ENCODE measurements around the gene ZNF407.
A peak's percentile ranks its signal among the peaks of the same experiment; 100 is the strongest.

Gene ZNF407

GRCh38 chr18:74901362-74902146, 303.9 kb downstream of the ZNF407 start:
- TF ChIP-seq POLR2AphosphoS5 (IDR thresholded peaks at IDR 0.05; ENCODE audit: low read depth) = no peak
- TF ChIP-seq CTCF (IDR thresholded peaks at IDR 0.05; ENCODE audit: insufficient read depth, low read length) = no peak
- TF ChIP-seq REST (IDR thresholded peaks at IDR 0.05; ENCODE audit: insufficient replicate concordance, low read depth) = no peak
- no peak for TF ChIP-seq GABPA (IDR thresholded peaks at IDR 0.05; ENCODE audit: low read depth)
- Histone ChIP-seq H3K27me3 (ENCODE audit: insufficient read depth, poor library complexity, severe bottlenecking) (no peaks in the 10 kb centered on the region), H3K27ac (replicated peaks) (no peak overlapping the region), H3K4me3 (replicated peaks; ENCODE audit: insufficient read depth, low read length) (no peak overlapping the region)
- peak in 1 of 2 experiments; percentile 34 for DNase-seq (ENCODE audit: low read depth in 1 of 2, low spot score in 1 of 2)

- DNase-seq (ENCODE audit: low read depth in 1 of 2, low spot score in 1 of 2) = no peak
- no peak for TF ChIP-seq GABPA (IDR thresholded peaks at IDR 0.05; ENCODE audit: low read depth)
- TF ChIP-seq REST (IDR thresholded peaks at IDR 0.05; ENCODE audit: insufficient replicate concordance, low read depth) = no peak
- no peak for TF ChIP-seq POLR2AphosphoS5 (IDR thresholded peaks at IDR 0.05; ENCODE audit: low read depth)
- no peak for TF ChIP-seq SPI1 (IDR thresholded peaks at IDR 0.05; ENCODE audit: borderline replicate concordance, low read depth)
- TF ChIP-seq CTCF (IDR thresholded peaks at IDR 0.05; ENCODE audit: insufficient read depth, low read length) = no peak
- Histone ChIP-seq H3K27ac (replicated peaks) (no peak overlapping the region), H3K4me3 (replicated peaks; ENCODE audit: insufficient read depth, low read length) (no peak overlapping the region), H3K27me3 (ENCODE audit: insufficient read depth, poor library complexity, severe bottlenecking) (no peaks in the 10 kb centered on the region)
Observed at GRCh38 chr18:74902147-74902455, 304.4 kb downstream of the ZNF407 start.

- no peak for DNase-seq (ENCODE audit: low read depth in 1 of 2, low spot score in 1 of 2)
- TF ChIP-seq SPI1 (IDR thresholded peaks at IDR 0.05; ENCODE audit: borderline replicate concordance, low read depth) = no peak
- no peak for TF ChIP-seq REST (IDR thresholded peaks at IDR 0.05; ENCODE audit: insufficient replicate concordance, low read depth)
- no peak for TF ChIP-seq GABPA (IDR thresholded peaks at IDR 0.05; ENCODE audit: low read depth)
- TF ChIP-seq POLR2AphosphoS5 (IDR thresholded peaks at IDR 0.05; ENCODE audit: low read depth) = no peak
- no peak for TF ChIP-seq CTCF (IDR thresholded peaks at IDR 0.05; ENCODE audit: insufficient read depth, low read length)
Observed at GRCh38 chr18:74905247-74905646, 307.6 kb downstream of the ZNF407 start.

More at GRCh38 chr18:74905247-74905646, 307.6 kb downstream of the ZNF407 start:
- no peaks in the 10 kb centered on the region for H3K27me3 ChIP-seq (ENCODE audit: insufficient read depth, poor library complexity, severe bottlenecking)
- H3K27ac ChIP-seq (replicated peaks) = no peak overlapping the region
- H3K4me3 ChIP-seq (replicated peaks; ENCODE audit: insufficient read depth, low read length) = no peak overlapping the region
